ENCODE data around the gene ADGRA3. TPM values are rescaled to one million over a fixed set of nuclear protein-coding genes. Genes with fewer than 3 reads are reported as not detected.

ADGRA3 gene
- total RNA-seq, 2 experiments from 2014 or later: not detected

DNA sequence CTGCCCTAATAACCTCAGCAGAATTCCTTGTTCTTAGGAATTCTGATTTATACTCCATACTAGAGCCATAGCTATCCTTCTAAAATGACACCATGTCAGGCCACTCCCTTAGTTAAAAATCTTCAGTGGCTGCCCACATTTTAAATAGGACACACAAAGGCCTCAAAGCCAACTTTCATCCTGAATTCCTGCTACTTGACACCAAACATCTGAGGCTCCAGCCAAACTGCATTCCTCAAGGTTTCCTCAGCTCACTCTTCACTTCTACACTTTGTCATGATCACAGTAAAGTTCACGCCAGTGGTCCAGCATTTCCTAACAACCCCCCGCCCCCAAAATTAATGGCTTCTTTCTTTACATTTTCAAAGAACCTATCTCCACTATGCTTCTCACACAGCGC is 124.3 kb downstream of the ADGRA3 start:
- Histone ChIP-seq H3K79me2 (ENCODE audit: insufficient read depth, low read depth, low read length) (no peaks in the 10 kb centered on the region), H3K27ac (ENCODE audit: low read depth, low read length, poor library complexity, severe bottlenecking) (no peak overlapping the region), H3K4me2 (ENCODE audit: low read length) (no peak overlapping the region), H3K9me3 (ENCODE audit: low read length) (no peaks in the 10 kb centered on the region), H3K4me3 (ENCODE audit: low read depth, low read length, poor library complexity, severe bottlenecking) (no peak overlapping the region), H3K9me2 (ENCODE audit: insufficient read depth, low read length) (no peaks in the 10 kb centered on the region), H3K4me1 (ENCODE audit: insufficient read depth, low read length, poor library complexity, severe bottlenecking) (no peaks in the 10 kb centered on the region), H4K20me1 (ENCODE audit: insufficient read depth, low read length) (no peaks in the 10 kb centered on the region), H2AFZ (ENCODE audit: low read length) (no peak overlapping the region), H3K36me3 (ENCODE audit: insufficient read depth, low read length) (no peaks in the 10 kb centered on the region)
- CTCF ChIA-PET (ENCODE audit: unreplicated experiment): no interaction called here
- no TSS peak for BruUV-seq (replicated peaks)
- TF ChIP-seq EZH2phosphoT487 (IDR thresholded peaks at IDR 0.05; ENCODE audit: borderline replicate concordance, low read depth, low read length): no peak
- no peak for TF ChIP-seq CTCF (conservative IDR thresholded peaks at IDR 0.05; ENCODE audit: low read length)
- POLR2A ChIA-PET: no interaction called here
- DNase-seq (ENCODE audit: low spot score): no peak
- intact Hi-C loops (cut with micrococcal nuclease; ENCODE audit: unreplicated experiment): no loop called here

DNA sequence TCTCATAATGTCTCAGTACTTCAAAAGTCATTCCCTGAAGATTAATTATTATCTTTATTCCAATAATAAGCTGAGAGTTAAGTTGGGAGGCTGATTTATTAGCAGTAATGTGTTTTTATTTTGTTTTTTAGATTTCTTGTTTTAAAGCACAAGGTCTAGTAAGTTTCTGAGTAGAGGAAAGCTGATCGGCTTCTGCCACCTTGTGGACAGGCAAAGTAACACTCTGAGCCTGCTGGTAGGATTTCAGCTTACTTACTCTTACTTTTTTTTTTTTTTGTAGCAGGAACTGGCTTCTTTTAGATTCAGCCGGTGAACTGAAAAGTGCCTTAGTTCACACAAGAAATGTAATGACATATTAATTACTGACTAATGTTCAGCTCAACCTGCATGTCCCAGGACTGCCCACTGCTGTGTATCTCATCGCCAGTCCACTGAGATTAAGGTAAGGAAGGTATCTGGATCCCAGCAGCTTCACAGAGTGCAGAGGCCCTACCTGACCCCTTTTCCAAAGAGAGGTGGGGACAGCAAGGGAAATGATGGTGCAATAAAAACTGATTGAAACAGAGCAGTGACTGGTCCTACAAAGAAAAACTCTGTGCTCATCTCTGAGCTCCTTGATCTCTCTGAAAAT is 126.5 kb downstream of the ADGRA3 start:
- no peak overlapping the region for H3K4me2 ChIP-seq (ENCODE audit: low read length)
- H3K9me3 ChIP-seq (ENCODE audit: low read length): no peaks in the 10 kb centered on the region
- no peaks in the 10 kb centered on the region for H3K36me3 ChIP-seq (ENCODE audit: insufficient read depth, low read length)
- H3K27ac ChIP-seq (ENCODE audit: low read depth, low read length, poor library complexity, severe bottlenecking): no peak overlapping the region
- BruUV-seq (replicated peaks): no TSS peak
- no peak overlapping the region for H3K4me3 ChIP-seq (ENCODE audit: low read depth, low read length, poor library complexity, severe bottlenecking)
- no peaks in the 10 kb centered on the region for H4K20me1 ChIP-seq (ENCODE audit: insufficient read depth, low read length)
- no peaks in the 10 kb centered on the region for H3K4me1 ChIP-seq (ENCODE audit: insufficient read depth, low read length, poor library complexity, severe bottlenecking)
- no peak overlapping the region for H2AFZ ChIP-seq (ENCODE audit: low read length)
- intact Hi-C loops (cut with micrococcal nuclease; ENCODE audit: unreplicated experiment): loop anchor here (1.0 kb wide), 1 partner anchor 600 kb away; no protein-coding TSS in a partner anchor
- POLR2A ChIA-PET: no interaction called here
- CTCF ChIA-PET (ENCODE audit: unreplicated experiment): interaction anchor here (1.4 kb wide), 1 partner anchor 600 kb away, joined by 3 read pairs; no protein-coding TSS in a partner anchor
- H3K9me2 ChIP-seq (ENCODE audit: insufficient read depth, low read length): no peaks in the 10 kb centered on the region
- DNase-seq (ENCODE audit: low spot score): peak; percentile 51
- TF ChIP-seq EZH2phosphoT487 (IDR thresholded peaks at IDR 0.05; ENCODE audit: borderline replicate concordance, low read depth, low read length) (no peak), CTCF (conservative IDR thresholded peaks at IDR 0.05; ENCODE audit: low read length) (peak; percentile 88)
- H3K79me2 ChIP-seq (ENCODE audit: insufficient read depth, low read depth, low read length): no peaks in the 10 kb centered on the region

DNA sequence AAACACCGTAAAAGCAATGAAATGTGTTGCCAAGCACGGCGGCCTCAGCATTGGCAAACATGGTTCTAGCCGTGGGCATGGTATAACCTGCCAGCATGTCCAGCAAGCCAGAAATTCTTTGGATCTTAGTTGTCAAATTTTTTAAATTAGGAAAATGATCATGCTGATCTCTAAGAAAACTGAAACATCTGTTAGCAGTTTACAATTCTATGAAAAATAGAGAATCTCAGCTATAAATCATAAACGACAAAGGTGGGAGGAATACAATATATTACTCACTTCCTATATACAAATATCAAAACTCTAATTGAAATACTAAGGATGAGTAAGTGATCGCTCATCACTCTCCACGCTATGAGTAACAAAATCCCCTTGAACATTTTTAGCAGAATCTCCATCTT is 130.3 kb downstream of the ADGRA3 start:
- POLR2A ChIA-PET: no interaction called here
- BruUV-seq (replicated peaks): no TSS peak

More for the DNA sequence above, 130.3 kb downstream of the ADGRA3 start:
- intact Hi-C loops (cut with micrococcal nuclease; ENCODE audit: unreplicated experiment): no loop called here
- no peaks in the 10 kb centered on the region for H3K4me1 ChIP-seq (ENCODE audit: insufficient read depth, low read length, poor library complexity, severe bottlenecking)
- H4K20me1 ChIP-seq (ENCODE audit: insufficient read depth, low read length): no peaks in the 10 kb centered on the region
- H3K4me3 ChIP-seq (ENCODE audit: low read depth, low read length, poor library complexity, severe bottlenecking): no peak overlapping the region
- DNase-seq (ENCODE audit: low spot score): no peak
- no peaks in the 10 kb centered on the region for H3K9me2 ChIP-seq (ENCODE audit: insufficient read depth, low read length)
- CTCF ChIA-PET (ENCODE audit: unreplicated experiment): no interaction called here
- H3K27ac ChIP-seq (ENCODE audit: low read depth, low read length, poor library complexity, severe bottlenecking): no peak overlapping the region
- no peak overlapping the region for H3K4me2 ChIP-seq (ENCODE audit: low read length)
- H3K79me2 ChIP-seq (ENCODE audit: insufficient read depth, low read depth, low read length): no peaks in the 10 kb centered on the region
- no peaks in the 10 kb centered on the region for H3K36me3 ChIP-seq (ENCODE audit: insufficient read depth, low read length)
- no peak overlapping the region for H2AFZ ChIP-seq (ENCODE audit: low read length)
- TF ChIP-seq EZH2phosphoT487 (IDR thresholded peaks at IDR 0.05; ENCODE audit: borderline replicate concordance, low read depth, low read length) (no peak), CTCF (conservative IDR thresholded peaks at IDR 0.05; ENCODE audit: low read length) (no peak)
- no peaks in the 10 kb centered on the region for H3K9me3 ChIP-seq (ENCODE audit: low read length)

All from OCI-LY7 (cell line).